Peyer's patch (tissue), 4 donors: ENCODE measurements around the gene PAIP2B. TPM values are rescaled to one million over a fixed set of nuclear protein-coding genes. Genes with fewer than 3 reads are reported as not detected.
"Not testable (repeated sequence)": the region's sequence is repeated elsewhere in the genome, so short reads cannot be mapped to it uniquely, and the experiment has no call there.

Source experiments
- DNase-seq, 3 donors: peaks; one replicate each; pipeline ENCODE4 v3.0.0-alpha.2; 2017 to 2019
- H3K27ac ChIP-seq, 4 donors: fragments of 200-600 bp; sonication (generic); one replicate each; pipeline ENCODE4 v1.5.1; 2016 to 2019
- H3K27me3 ChIP-seq, 2 donors: fragments of 200-600 bp; sonication (generic); one replicate each; pipeline ENCODE4 v1.5.1; 2019
- H3K36me3 ChIP-seq, 3 donors: fragments of 200-600 bp; sonication (generic); one replicate each; pipeline ENCODE4 v1.5.1; 2016 to 2019
- H3K4me1 ChIP-seq, 4 donors: fragments of 200-600 bp; sonication (generic); one replicate each; pipeline ENCODE4 v1.5.1; 2016 to 2019
- H3K4me3 ChIP-seq, 4 donors: fragments of 200-600 bp; sonication (generic); 1 replicate in 3 of 4; 2 replicates in 1 of 4; pipeline ENCODE4 v1.5.1; 2016 to 2019; ENCODE audit warnings: mild to moderate bottlenecking in 1 of 4
- H3K9me3 ChIP-seq, 4 donors: fragments of 200-600 bp; sonication (generic); one replicate each; pipeline ENCODE4 v1.5.1; 2016 to 2019; ENCODE audit warnings: mild to moderate bottlenecking in 1 of 4
- POLR2A ChIP-seq, 2 donors: fragments of 450-650 bp; IDR thresholded peaks; one replicate each; pipeline ENCODE4 v1.5.1; 2017; ENCODE audit warnings: antibody characterized with exemption in 2 of 2, mild to moderate bottlenecking in 2 of 2, moderate library complexity in 2 of 2
- total RNA-seq, 4 donors: library from RNA; depleted of rRNA; stranded (reverse); fragments of >200 nt; gene quantifications; one replicate each; pipeline ENCODE4 v1.1.0, GENCODE V29; 2016
- TF ChIP-seq, protein P1 (sequence below), 6 experiments: fragments of 450-650 bp in 4 of 6; fragments of 200-600 bp in 2 of 6; sonication (generic) in 1 of 6; IDR thresholded peaks; one replicate each; pipeline ENCODE4 v1.5.1; 2017 to 2019; ENCODE audit warnings: antibody characterized with exemption in 6 of 6, mild to moderate bottlenecking in 3 of 6, moderate library complexity in 1 of 6

PAIP2B gene
- total RNA-seq, 4 donors from 2014 or later: 1.9 to 10.7 (median 2.2) TPM

DNA sequence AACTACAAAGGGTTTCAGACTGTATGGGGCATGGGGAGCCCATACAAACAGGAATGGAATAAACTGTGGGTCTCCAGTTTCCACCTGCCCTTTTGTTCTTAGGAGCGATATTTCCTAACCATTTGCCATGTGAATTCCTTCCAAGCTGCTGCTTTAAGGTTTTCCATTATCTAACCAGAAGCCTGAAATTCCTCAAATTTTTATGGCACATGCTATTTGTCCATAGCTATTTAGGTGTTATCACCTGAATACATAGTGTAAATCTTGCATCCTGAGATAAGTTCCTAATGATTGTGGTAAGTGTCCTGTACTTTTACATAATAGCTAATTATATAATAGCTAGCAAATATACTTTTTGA is 17.4 kb upstream of the PAIP2B start:
- Histone ChIP-seq H3K4me1 (no peaks in the 10 kb centered on the region), H3K27me3 (no peaks in the 10 kb centered on the region), H3K9me3 (peaks cover 0 to 2% (median 0%) of the 10 kb centered on the region in 4 donors), H3K4me3 (no peak overlapping the region), H3K36me3 (no peaks in the 10 kb centered on the region), H3K27ac (no peak overlapping the region)
- no peak for DNase-seq
- TF ChIP-seq, protein P1, sequence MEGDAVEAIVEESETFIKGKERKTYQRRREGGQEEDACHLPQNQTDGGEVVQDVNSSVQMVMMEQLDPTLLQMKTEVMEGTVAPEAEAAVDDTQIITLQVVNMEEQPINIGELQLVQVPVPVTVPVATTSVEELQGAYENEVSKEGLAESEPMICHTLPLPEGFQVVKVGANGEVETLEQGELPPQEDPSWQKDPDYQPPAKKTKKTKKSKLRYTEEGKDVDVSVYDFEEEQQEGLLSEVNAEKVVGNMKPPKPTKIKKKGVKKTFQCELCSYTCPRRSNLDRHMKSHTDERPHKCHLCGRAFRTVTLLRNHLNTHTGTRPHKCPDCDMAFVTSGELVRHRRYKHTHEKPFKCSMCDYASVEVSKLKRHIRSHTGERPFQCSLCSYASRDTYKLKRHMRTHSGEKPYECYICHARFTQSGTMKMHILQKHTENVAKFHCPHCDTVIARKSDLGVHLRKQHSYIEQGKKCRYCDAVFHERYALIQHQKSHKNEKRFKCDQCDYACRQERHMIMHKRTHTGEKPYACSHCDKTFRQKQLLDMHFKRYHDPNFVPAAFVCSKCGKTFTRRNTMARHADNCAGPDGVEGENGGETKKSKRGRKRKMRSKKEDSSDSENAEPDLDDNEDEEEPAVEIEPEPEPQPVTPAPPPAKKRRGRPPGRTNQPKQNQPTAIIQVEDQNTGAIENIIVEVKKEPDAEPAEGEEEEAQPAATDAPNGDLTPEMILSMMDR (IDR thresholded peaks at IDR 0.05): no peak

DNA sequence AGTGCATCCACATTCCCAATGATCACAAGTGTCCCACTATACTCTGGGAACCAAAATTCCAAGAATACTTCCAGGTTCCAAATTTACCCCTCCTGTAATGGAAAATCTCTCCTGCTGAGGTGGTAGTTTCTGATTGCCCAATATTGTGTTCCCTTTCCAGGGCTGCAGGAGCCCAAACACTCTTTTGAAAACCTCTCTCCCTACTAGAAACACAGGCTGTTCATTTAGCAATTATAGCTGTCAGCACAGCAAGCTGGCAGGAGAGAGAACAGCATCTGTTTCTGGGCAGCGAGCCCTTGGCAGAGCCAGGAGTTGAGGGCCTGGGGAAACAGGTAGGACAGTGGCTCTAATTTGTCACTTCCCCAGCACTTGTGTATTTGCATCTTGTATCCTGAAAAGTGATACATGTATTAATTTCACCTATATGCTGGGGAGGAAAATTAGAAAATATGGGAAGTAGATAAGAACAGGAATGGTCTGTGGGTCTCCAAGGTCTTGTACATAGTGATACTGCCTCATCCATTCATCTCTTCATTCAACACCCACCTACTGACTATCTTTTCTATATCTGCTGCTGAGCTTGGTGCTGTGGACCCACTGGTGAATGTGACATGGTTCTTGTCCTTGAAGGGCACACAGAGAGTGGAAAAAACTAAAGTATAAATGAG is 16.9 kb upstream of the PAIP2B start:
- H3K4me3 ChIP-seq: no peak overlapping the region
- H3K36me3 ChIP-seq: no peaks in the 10 kb centered on the region
- no peaks in the 10 kb centered on the region for H3K4me1 ChIP-seq
- TF ChIP-seq, protein P1 (IDR thresholded peaks at IDR 0.05): no peak
- TF ChIP-seq POLR2A (IDR thresholded peaks at IDR 0.05): no peak
- H3K27me3 ChIP-seq: no peaks in the 10 kb centered on the region
- H3K27ac ChIP-seq: no peak overlapping the region
- DNase-seq: no peak
- peaks cover 0 to 2% (median 0%) of the 10 kb centered on the region in 4 donors for H3K9me3 ChIP-seq

DNA sequence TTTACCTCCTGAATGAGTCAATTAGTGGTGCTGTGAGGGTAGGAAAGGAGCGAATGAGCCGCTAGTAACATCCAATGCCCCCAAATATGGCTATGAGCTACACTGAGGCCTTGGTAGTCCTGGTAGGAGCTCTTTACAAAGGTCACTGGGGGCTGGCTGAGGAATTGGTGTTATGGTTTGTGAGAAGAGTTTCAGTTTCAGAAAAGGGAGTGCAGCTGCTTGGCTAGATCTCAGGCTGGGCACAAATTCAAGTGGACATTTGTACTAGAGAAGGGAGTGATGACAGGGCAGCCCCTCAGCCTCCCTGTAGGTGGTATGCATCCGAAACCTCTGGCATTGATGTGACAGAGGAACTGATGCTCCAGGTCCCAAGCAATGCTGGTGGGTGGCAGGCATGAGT is 13.9 kb upstream of the PAIP2B start:
- Histone ChIP-seq H3K27me3 (no peaks in the 10 kb centered on the region), H3K4me1 (peaks cover 0 to 2% (median 0%) of the 10 kb centered on the region in 4 donors), H3K27ac (no peak overlapping the region), H3K4me3 (no peak overlapping the region), H3K9me3 (no peaks in the 10 kb centered on the region), H3K36me3 (no peaks in the 10 kb centered on the region)
- no peak for TF ChIP-seq POLR2A (IDR thresholded peaks at IDR 0.05)
- TF ChIP-seq, protein P1 (IDR thresholded peaks at IDR 0.05): no peak
- peak in 1 of 3 donors; percentile 17 for DNase-seq

DNA sequence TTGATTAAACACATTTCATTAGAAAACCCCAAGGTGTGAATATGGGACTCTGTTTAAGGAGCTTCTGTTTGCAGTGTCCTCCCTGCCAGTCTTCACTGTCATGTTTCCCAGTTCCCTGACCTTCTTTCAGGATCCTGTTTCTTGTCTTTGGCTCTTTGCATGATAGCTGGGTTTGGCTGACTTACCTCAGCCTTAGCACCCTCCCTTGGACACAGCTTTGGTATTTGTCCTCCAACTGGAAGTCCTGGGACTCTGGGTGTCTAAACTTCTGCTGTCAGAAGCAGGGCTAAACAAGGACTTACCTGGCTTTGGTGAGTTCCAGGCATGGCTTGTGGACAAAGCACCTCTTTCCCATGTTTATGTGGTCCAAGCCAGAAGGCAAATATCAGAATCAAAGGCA is 11.2 kb upstream of the PAIP2B start:
- DNase-seq: no peak
- Histone ChIP-seq H3K4me3 (no peak overlapping the region), H3K9me3 (no peaks in the 10 kb centered on the region), H3K36me3 (no peaks in the 10 kb centered on the region), H3K27me3 (no peaks in the 10 kb centered on the region), H3K4me1 (peaks cover 0 to 5% (median 0%) of the 10 kb centered on the region in 4 donors), H3K27ac (no peak overlapping the region)
- TF ChIP-seq POLR2A (IDR thresholded peaks at IDR 0.05): no peak

DNA sequence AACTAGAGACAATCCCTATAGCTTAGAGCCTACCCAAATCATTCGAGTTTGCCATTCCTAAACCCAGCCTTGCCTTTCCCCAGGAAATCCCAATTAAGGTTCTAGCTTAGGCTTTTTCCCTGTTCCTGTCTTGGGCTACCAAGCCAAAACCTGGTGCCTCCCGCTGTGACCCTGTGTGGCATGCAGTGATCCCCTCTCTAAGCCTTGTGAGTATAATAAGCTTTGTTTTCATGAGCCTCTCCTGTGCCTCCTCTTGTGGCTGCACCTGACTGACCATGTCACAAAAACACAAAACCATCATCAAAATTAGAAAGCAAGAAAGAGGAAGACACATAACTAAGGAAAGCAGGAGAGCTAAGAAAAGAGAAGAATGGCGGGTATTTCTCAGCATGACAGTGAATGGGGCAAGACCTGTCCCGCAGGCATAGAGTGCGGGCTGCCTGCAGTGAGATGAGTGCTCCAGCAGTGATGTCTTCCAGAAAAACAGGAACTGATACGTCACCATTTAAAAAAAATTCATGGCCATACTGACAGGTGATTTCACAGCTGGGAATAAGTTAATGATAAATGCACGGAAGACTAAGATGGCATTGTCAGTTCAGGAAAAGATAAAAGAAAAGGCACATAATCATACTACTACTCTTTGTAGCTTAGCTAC is 9.2 kb upstream of the PAIP2B start:
- Histone ChIP-seq H3K4me1 (peaks cover 0 to 5% (median 0%) of the 10 kb centered on the region in 4 donors), H3K27me3 (no peaks in the 10 kb centered on the region), H3K9me3 (no peaks in the 10 kb centered on the region), H3K4me3 (no peak overlapping the region), H3K36me3 (no peaks in the 10 kb centered on the region), H3K27ac (peak overlapping the region in 2 of 4 donors; percentile 12 to 35)
- TF ChIP-seq, protein P1 (IDR thresholded peaks at IDR 0.05): no peak
- peak in 1 of 3 donors; percentile 27 for DNase-seq

DNA sequence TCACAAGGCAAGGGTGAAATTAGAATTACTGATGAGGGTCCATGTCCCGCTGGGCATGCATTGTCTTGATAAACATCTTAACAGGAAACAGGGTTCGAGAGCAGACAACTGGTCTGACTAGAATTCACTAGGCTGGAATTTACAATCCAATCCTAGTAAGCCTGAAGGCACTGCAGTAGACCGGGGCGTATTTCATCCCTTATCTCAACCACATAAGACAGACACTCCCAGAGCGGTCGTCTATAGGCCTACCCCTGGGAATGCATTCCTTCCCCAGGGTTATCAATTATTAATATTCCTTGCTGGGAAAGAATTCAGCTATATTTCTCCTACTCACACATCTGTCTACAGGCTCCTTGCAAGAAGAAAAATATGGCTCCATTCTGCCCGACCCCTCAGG is 6.2 kb upstream of the PAIP2B start:
- not testable (repeated sequence) for H3K4me1 ChIP-seq, H3K9me3 ChIP-seq, H3K4me3 ChIP-seq, H3K36me3 ChIP-seq, H3K27ac ChIP-seq, H3K27me3 ChIP-seq, DNase-seq
